Renal cortical epithelial cell (primary cell): ENCODE data around the gene VPS4A. TPM values are rescaled to one million over a fixed set of nuclear protein-coding genes. Genes with fewer than 3 reads are reported as not detected.
A peak's percentile ranks its signal among the peaks of the same experiment; 100 is the strongest.

ENCODE experiments used
- DNase-seq: peaks from one replicate; pipeline ENCODE4 v3.0.0-alpha.2; 2011; ENCODE audit warnings: low read depth
- total RNA-seq: library from RNA; depleted of rRNA; stranded (reverse); fragments of >200 nt; gene quantifications from 2 replicates; pipeline ENCODE4 v1.2.3, GENCODE V29; 2014

The VPS4A gene
- total RNA-seq, 1 donor from 2014 or later: 30.4 TPM

DNA sequence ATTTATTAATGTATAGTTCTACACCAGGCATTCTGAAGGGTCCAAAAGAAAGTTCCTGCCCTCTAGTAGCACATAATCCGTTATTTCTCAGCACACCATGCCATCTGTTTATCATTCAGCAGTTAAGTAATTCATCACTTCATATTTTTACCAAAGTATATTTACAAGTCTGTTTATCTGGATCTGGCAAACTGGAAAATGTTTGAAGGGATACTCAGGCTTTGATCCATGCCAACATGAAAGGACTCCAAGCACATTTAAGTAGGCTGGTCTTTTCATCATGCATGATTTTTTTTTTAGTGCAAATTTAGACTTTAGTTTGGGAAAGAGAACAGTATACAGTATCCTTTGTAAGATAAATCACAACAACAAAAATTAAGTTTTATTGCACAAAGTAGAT lies 4.1 kb upstream of the VPS4A start:
- DNase-seq: no peak

GRCh38 chr16:69307856-69308255 lies 3.3 kb upstream of the VPS4A start:
- DNase-seq: no peak

DNA sequence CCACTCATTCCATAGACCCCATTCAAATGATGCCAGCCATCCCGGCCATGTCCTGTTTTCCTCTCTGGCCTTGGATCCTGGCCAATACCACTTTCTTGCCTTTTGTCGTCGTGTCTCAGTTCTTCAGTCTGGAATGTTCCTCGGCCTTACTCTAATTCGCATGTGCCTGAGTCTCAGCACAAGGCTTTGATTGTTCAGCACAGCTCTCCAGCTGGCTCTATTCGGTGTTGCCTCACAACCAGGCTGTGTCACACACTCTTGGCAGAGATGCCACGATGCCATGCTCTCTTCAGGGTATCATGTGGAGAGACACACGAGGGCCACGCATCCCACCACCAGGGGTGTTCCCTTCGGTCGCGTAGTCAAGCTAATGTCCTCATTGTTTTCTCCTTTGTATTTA lies 1.8 kb upstream of the VPS4A start:
- no peak for DNase-seq

DNA sequence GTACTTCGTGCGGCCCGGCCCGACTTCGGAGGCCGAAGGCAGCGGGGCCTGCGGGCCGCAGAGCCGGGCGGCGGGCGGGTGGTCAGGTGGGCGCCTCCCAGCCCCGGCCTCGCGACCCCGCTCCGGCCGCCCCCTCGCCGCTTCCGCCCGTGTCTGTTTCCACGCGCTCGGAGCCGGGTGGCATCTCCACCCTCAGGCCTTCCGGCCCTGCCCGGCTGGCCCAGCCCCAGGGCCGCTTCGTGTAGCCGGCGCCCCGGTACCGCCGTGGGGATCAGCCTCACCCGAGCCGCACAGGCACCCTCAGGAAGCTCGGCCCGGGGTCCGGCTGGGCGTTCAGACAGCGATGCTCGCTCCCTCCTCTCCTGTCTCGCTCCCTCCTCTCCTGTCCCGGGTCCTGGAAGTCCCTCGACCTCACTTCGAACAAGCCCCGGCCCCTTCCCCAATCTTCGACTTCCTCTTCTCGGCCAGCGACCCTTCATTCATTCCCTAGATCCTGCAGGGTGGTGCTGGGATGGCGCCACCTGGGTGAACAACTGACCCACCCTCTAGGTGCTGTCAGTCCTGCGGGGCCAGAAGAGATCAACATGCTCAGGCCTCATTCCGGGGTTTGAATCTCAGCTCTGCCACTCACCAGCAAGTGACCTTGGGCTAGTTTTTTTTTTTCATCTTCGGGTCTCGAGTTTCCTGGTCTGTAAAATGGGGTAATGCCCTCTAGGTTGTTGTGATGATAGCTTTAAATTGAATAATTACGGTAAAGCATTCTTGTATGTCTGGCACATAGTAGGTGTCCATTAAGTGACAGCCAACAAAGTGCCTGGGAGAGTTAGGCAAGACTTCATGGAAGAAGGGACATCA lies 610 bp downstream of the VPS4A start:
- peak; percentile 21 for DNase-seq

DNA sequence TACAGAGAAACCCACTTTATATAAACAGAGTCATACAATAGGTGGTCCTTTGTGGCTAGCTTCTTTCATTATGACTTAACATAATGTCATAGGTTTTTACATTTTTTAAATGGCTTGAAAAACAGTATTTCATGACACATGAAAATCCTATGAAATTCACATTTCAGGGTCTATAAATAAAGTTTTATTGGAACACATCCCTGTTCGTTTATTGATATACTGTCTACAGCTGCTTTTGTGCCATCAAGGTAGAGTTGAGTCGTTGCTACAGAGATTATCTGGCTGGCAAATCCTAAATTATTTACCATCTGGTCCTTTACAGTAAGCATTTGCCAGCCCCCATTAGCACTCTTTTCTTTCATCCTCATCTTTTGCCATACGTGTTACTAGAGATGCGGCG lies 2.3 kb downstream of the VPS4A start:
- no peak for DNase-seq

DNA sequence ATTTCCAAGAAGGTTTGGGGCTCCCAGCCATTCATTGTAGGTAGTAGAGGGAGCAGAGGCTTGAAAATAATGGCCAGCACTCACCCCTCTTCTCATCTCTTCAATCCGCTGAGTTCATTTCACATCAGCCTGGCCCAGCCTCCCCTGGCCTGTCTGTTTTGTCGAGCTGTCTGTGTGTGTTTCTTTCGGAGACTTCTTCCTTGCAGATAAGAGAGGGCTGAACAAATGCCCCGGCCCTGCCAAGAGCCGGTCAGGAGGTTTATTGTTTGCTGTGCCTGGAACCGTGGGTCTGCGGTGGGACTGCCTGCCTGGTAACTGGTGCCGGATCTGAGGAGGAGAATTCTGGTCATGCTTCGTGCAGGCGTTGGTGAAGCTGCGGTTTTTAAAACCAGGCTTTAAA lies 3.4 kb downstream of the VPS4A start:
- DNase-seq: no peak

GRCh38 chr16:69315486-69316311 lies 4.5 kb downstream of the VPS4A start:
- no peak for DNase-seq

DNA sequence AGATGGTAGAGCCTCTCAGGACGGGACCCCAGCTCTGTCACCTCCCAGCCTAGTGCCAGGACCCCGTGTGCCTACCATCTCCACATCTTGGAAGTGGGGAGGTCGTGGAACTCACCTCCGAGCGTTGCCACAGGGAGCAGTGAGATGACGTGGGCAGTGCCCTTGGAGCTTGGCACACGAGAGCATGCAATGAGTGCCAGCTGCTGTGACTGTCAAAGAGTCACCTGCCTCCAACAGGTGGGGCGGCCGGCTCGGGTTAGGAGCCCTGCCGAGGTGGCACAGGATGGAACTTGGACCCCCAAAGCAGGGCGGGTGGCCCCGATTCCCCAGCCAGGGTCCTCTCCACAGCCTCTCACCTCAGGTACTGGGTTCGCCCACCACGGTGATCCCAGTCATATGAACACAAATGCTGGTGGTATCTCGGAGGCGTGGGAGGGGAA lies 5.5 kb downstream of the VPS4A start:
- no peak for DNase-seq

DNA sequence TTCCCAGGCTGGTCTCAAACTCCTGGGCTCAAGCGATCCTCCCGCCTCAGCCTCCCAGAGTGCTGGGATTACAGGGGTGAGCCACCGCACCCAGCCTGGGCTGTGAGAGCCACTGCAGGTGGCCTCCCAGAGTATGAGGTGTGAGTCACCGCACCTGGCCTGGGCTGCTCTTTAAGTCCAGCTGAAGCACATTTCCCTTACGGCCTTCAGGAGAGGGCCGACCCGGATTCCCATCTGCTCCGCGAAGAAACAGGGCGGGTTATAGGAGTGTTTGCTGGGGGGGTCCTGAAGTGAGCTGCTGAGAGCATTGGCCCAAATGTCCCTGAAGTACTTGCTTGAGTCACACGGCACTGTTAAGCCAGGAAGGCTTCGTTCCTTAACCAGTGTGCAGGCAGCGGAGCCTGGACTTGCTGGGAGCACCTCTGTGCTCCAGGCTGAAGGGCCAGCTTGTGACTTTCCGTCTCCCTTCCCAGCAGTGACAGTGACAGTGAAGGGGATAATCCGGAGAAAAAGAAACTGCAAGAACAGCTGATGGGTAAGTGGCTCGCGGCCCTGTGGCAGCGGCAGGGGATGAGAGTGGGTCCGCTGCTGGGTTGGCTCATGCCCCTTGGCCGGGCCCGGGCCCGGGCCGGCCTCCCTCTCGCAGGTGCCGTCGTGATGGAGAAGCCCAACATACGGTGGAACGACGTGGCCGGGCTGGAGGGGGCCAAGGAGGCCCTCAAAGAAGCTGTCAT lies 7.2 kb downstream of the VPS4A start:
- DNase-seq: no peak

DNA sequence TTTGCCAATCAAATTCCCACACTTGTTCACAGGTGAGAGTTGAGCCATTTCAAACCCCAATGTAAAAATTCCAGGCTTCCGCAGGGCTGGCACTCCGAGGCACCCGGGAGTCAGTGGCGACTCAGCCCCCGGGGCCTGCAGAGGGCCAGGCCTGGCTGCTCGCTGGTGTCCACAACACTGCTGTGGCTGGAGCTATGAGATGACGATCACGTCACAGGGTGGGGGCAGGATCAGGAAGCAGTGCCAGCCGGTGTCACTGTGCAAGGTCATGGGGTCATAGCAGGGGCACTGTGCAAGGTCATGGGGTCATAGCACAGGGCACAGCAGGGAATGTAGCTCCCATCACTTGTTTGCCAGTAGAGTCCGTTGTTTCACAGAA lies 7.8 kb downstream of the VPS4A start:
- no peak for DNase-seq

- no peak for DNase-seq
Observed at GRCh38 chr16:69319381-69319780, 8.2 kb downstream of the VPS4A start.

GRCh38 chr16:69319826-69320739 lies 8.9 kb downstream of the VPS4A start:
- no peak for DNase-seq

GRCh38 chr16:69320740-69321073 lies 9.6 kb downstream of the VPS4A start:
- no peak for DNase-seq

- DNase-seq: no peak
Observed at GRCh38 chr16:69321080-69321479, 9.9 kb downstream of the VPS4A start.

DNA sequence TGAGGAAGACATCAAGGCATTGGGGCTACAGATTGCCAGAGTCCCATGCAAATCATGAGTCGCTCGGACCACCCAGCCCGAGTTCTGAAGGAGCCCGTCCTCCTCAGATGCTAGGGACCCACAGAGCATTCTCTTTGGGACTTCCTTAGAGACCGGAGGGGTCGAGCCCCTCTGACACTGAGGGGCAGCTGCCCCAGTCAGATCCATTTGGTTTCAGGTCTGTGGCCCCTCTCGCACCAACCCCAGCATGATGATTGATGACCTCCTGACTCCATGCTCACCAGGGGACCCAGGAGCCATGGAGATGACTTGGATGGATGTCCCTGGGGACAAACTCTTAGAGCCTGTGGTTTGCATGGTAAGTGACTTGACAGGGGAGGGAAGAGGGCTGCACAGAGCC lies 11.2 kb downstream of the VPS4A start:
- no peak for DNase-seq

DNA sequence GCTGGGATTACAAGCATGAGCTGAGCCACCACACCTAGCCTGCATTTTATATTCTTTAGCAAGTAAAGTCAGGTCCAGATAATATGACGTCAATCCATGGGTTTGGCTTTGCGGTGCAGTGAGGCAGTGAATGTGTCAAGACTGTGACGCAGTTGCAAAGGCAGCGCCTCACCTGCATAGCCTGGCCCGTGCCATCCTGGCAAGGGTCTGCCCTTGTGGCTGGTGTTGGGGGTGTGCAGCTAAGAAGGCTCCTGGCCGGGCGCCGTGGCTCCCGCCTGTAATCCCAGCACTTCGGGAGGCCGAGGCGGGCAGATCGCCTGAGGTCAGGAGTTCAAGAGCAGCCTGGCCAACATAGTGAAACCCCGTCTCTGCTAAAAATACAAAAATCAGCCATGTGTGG lies 12.3 kb downstream of the VPS4A start:
- no peak for DNase-seq

GRCh38 chr16:69324013-69324531 lies 12.9 kb downstream of the VPS4A start:
- DNase-seq: no peak

DNA sequence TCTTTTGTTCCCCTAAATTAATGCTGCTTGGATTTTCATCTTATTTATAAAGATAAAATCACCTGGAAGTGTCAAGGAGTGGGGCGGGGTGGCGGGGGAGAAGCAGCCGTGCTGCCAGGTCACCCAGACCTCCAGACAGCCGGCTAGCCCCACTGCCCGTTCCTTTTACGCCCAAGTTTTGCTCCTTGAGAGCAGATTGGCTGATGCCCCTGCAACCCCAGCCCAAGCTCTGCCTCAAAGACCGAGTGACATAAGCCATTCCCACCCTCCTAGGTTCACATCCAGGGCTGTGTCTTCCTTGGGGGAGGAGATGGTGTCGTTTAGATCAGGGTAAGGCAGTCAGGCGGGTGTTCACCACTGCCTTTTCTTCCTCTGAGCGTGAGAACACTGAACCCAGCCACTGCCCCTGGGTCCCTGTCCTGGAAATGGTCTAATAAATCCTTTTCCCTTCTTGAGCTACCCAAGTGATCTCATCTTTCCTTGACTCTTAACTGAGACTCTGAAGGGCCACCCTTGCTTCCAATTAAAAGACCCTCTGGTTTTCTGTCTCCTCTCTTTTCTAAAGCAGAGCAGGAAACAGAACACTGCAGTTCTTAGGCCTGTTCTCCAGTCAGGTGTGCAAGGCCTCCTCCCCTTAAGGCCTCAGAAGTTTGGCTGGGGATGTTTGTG lies 13.6 kb downstream of the VPS4A start:
- no peak for DNase-seq

DNA sequence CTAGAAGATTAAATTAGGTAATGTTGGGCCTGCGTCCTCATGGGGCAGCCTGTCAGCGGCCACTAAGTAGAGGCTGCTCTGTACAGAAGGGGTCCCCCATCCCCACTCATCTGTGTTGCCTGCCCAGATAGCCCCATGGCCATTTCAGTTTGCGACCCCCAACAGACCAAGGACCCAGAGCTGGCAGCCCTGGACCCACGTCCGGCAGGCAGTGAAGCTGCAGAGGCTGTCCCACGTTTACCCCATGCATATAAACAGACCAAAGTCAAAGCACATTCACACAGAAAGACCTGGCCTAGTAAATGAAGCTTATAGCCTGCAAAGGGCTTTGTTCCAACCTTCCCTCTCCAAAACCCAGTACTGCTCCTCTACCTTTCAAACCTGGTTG lies 14.6 kb downstream of the VPS4A start:
- no peak for DNase-seq

DNA sequence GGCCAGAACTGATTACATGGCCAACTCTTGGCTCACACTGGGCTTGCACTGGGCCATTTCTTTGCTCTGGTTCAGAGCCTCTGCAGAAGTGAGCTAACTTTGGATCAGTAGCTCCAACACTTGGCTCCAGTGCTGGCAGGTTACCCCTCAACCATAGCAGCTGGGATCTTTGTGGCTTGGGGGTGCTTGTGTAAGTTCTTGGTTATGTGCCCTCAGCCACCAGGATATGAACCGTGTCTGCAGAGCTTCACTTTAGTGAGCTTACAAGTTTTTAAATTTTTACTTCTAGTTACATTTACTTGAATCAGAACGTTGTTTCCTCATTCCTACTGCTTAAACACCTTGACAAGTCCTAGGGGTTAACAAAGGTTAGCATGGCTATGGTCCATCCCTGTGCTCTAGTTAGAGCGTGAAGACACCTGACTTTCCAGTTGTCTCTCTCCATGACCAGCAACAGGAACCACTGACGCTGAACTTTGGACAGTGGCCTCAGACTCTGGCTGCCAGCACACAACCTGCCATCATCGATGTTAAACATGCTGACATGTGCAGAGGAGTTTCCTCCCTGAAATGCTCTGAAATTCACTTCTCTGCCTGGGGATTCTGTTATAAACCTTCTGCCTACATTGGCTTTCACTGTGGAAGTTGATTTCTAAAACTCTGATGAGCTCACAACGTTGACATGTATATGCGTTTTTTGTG lies 15.2 kb downstream of the VPS4A start:
- peak; percentile 90 for DNase-seq
